Cortex of kidney (tissue), 1 donor: ENCODE measurements around the gene NENF.
"Not testable (repeated sequence)": the region's sequence is repeated elsewhere in the genome, so short reads cannot be mapped to it uniquely, and the experiment has no call there.

Source experiments
- DNase-seq: peaks from one replicate; lab custom pipeline; 2025; lab: John Stamatoyannopoulos, UW

The NENF gene

DNA sequence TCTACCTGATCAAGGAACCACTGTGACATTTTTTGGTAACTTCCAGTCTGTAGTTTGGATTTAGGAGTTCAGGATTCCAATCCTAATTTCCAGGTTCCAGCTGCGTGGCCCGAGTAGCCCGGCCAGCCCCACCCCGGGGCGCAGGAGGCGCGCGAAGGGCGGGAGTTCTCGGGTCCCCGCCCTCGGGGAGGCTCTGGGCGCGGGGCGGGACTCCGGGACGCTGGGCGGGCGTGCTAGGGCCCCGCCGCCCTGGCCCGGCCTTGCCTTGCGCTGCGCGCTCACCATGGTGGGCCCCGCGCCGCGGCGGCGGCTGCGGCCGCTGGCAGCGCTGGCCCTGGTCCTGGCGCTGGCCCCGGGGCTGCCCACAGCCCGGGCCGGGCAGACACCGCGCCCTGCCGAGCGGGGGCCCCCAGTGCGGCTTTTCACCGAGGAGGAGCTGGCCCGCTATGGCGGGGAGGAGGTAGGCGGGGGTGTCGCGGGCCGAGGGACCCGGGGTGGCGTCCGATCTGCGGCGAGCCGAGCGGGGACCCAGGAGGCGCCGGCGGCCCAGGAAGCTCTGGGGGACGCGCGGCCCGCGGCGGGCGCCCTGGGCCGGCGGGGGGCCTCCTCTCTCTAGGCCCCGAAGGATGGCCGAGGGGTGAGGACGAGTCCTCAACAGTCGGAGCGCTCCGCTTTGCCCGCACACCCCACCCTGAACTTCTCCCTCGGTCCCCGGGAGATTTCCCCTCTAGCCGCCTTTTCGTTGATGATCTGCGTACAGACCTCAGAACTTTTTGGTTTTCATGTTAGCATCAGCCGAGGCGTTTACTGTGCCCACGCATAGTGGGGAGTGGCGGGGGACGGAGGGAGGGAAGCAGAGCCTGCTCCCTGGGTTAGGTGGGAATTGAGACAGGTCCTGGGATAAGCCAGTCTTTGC, at the start of gene NENF:
Gene NENF (plus strand): TSS at position 260 of the 916 bp plus-strand sequence. CDS start 24 bp downstream, at position 284.
- no peak for DNase-seq

DNA sequence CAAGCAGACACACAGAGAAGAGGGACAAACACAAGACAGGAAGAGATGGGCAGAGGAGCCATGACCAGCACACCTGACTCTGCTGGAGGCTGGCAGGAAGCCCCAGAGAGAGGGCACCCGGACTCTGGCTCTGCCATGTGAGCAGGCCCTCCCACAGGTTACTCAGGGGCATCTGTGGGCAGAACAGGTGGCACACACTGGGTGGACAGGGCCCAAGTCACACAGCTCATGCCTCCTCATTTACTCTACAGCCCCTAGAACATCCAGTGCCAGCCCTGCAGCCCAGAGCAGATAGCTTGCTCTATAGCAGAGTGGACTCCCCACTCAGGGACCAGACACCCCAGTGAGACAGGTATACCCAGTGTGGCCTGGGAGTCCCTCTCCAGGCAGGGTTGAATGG, 46.7 kb upstream of the NENF start:
- no peak for DNase-seq

DNA sequence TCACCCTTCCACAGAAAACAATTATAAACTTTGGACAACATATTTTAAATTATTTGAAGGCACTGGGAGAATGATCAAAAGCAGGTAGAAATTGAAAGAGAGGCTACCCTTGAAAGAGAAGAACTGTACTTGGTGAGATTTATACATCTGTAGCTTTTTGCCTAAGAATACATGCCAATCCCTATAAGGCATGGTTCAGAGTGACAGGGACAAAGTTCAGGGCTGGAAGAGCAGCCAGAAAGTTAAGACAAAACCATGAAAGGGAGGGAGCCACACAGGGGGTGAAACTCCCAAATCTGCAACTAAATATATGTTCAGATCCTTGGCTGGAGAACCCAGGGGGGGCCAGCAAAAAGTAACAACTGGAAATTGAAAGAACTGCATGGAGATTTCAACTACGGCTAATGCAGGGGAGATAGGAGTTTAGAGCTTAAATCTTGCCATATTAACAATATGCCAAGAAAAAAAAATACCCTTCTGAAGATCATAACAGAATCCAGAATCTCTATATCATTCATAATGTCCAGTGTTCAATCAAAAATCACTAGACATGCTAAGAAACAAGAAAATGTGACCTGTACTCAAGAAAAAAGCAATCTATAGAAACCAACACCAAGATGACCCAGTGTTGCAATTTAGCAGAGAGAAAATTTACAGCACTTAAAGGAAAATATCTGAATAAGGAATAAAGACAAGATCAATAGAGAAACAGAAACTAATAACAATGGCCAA, 43.6 kb upstream of the NENF start:
- DNase-seq: no peak

DNA sequence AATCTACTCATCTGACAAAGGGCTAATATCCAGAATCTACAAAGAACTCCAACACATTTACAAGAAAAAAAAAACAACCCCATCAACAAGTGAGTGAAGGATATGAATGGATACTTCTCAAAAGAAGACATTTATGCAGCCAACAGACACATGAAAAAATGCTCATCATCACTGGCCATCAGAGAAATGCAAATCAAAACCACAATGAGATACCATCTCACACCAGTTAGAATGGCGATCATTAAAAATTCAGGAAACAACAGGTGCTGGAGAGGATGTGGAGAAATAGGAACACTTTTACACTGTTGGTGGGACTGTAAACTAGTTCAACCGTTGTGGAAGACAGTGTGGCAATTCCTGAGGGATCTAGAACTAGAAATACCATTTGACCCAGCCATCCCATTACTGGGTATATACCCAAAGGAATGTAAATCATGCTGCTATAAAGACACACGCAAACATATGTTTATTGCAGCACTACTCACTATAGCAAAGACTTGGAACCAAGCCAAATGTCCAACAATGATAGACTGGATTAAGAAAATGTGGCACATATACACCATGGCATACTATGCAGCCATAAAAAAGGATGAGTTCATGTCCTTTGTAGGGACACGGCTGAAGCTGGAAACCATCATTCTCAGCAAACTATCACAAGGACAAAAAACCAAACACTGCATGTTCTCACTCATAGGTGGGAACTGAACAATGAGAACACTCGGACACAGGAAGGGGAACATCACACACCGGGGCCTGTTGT, 36.9 kb upstream of the NENF start:
- not testable (repeated sequence) for DNase-seq

DNA sequence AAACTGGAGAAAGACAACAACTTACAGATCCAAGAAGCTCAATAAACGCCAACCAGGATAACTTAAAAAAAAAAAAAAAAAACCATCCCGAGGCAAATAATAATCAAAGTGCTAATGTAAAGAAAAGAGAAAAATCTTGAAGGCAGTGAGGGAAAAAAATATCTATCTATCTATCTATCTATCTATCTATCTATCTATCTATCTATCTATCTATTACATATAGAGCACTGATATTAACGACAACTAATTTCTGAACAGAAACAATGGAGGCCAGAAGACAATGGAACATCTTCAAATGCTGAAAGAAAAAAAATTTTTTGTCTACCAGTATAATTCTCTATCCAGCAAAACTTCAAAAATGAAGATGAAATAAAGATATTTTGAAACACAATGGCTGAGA, 36.1 kb upstream of the NENF start:
- no peak for DNase-seq

DNA sequence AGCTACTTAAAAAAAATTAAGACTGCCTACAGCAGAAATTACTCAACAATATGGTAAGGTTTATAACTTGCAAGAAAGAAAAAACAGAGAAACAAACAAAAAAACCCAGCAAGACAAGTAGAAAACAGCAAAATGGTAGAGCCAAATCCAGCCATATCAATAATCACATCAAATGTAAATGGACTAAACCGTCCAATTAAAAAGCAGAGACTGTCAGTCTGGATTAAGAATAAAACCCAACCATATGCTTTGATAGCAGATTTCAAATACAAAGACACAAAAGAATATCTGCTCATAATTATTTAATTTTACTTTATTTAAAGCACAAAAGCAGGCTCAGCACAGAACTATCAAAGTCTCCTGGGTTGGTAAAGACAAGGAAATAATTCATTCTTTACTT, 35.5 kb upstream of the NENF start:
- no peak for DNase-seq

DNA sequence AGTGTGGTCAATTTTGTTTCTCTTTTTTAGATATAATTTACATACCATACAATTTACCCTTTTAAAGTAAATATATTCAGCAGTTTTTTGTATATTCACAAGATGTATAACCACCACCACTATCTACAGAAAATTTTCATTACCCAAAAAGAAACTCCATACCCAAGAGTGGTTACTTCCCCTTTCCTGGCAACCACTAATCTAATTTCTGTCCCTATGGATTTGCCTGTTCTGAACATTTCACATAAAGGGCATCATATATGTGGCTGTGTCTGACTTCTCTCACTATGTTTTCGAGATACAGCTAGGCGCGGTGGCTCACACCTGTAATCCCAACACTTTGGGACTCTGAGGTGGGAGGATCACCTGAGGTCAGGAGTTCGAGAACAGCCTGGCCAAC, 31.7 kb upstream of the NENF start:
- no peak for DNase-seq

DNA sequence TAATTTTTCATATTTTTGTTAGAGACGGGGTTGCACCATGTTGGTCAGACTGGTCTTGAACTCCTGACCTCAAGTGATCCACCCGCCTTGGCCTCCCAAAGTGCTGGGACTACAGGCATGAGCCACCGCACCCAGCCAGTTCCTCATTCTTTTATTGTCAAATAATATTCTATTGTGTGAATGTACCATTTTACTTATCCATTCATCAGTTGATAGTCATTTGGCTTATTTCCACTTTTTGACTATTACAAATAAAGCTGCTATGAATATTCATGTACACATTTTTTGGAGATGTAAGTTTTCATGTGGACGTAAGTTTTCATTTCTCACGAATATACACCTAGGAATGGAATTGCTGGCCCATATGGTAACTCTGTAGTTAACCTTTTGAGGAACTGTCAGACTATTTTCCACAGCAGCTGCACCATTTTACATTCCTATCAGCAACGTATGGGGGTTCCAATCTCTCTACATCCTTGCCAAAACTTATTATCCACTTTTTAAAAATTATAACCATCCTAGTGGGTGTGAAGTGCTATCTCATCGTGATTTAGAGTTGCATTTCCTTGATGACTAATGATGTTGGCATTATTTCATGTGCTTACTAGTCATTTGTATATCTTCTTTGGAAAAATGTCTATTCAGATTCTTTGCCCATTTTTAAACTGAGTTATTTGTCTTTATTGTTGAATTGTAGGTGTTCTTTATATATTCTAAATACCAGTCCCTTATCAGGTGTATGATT, 30.7 kb upstream of the NENF start:
- DNase-seq: no peak

DNA sequence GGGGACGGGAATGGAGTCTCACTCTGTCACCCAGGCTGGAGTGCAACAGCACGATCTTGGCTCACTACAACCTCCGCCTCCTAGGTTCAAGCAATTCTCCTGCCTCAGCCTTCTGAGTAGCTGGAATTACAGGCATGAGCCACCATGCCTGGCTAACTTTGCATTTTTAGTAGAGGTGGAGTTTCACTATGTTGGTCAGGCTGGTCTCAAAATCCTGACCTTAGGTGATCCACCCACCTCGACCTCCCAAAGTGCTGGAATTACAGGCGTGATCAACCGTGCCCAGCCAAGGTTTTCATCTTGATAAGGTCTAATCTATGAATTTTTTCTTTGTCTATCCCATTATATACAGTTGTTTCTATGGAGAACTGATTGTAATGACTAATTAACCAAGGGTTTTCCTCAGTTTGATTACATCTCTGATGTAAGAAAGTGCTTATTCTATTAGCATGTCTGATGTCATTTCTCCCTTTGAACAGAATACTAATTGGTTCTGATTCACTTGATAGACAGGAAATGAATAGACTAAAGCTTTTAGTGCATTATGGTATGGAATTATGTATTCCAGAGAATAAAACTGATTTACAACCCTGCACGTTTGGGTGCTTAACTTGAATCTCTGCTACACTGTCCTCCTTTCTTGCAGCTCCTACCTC, 29.9 kb upstream of the NENF start:
- no peak for DNase-seq

DNA sequence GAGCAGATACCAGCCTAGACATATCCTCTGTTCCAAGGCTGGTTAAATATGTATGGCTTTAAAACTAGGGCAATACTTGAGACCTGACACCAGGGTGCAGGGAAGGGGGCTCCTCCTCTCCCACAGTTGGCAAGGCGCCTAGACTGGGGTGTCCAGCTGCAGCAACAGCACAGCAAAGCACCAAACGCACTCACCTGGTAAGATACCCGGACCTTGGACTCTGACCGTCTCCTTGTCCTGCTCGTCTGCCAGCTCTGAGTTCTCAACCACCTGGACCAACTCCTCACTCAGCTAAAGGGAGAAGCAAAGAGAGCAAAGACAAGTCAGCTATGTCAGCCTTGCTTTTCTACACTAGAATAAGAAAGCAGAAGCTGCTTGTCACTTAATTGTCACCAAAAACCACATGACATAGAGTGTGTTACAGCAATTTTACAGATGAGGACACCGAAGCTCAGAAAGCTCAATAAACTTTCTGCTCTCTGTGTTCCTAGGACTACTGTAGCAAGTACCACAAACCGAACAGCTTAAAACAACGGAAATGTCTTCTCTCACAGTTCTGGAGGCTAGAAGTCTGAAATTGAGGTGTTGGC, 22.4 kb upstream of the NENF start:
- DNase-seq: no peak

DNA sequence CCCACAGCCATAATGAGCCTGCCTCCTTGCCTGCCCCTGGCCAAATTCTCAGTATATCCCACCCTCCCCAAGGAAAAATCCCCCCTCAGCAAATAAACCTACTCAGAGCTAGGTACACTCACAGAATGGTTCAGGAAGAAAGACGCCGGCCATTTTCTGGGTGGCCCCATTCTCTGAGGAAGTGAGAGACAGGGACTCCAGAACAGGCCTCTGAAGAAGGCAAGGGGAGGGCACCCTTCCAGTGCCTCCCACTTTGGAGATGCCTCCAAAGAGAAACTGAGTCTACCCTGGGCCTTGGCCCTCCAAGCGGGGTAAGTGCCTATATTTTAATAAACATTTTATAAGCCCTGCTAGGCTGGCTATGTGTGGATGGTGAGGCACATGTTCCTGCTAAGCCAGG, 20.3 kb upstream of the NENF start:
- no peak for DNase-seq

DNA sequence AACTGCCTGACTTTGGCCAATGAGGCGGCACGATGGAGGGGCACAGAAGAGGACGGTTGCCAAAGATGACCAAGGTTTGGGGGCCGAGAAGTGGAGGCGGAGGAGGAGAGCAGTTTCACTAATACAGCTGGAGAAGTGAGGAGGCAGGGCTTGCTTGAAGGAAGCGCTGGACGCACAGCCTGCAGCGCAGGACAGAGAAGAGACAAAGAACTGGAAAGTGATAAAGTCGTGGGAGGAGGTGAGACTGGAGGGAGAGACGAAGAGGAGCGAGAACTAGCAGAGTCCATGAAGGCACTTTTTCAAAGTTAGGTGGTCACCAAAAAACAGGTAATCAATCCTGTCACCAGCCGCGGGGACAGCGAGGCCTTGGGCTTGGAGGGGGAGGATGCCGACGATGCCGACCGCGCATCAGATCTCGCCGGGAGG, 18.8 kb upstream of the NENF start:
- no peak for DNase-seq

DNA sequence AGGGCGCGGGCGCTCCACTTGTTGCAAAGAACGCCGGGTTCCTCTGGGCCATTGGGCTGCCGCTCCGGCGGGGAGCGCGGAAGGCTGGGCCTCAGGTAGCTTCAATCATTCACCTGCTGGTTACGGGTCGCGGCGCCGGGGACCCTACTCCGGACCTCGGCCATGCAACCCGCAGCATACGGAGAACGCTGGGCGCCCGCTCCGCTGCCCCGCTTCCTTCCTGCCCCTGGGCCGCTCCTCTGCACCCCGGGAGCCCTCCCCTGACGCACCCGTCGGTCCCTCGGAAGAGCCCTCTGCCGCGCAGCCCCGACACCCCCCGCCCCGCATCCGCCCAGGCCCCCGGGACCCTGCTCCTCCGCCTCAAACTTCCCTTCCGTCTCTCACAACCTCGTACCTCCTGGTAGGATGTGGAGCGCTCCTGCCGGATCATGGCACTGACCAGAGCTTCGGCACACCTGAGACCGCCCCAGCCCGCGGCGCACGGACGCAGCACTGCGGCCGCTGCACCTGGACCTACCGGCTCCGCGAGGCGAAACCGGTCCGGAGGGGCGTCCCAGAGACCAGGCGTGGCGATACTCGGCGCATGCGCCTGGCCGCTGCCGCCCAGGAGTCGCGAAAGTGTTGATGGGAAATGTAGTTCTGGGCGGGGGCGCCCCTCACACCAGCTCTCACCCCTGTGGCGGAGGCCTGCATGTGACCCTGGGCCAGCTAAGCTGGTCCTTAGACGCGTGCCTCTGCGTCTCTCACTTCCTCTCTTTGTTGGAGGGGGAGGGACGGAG, 18.2 kb upstream of the NENF start, which contains the start of gene PACC1:
Gene PACC1 (minus strand): TSS at position 559 of the 779 bp plus-strand sequence. CDS start 129 bp downstream, at position 430.
- DNase-seq: peak; percentile 54

DNA sequence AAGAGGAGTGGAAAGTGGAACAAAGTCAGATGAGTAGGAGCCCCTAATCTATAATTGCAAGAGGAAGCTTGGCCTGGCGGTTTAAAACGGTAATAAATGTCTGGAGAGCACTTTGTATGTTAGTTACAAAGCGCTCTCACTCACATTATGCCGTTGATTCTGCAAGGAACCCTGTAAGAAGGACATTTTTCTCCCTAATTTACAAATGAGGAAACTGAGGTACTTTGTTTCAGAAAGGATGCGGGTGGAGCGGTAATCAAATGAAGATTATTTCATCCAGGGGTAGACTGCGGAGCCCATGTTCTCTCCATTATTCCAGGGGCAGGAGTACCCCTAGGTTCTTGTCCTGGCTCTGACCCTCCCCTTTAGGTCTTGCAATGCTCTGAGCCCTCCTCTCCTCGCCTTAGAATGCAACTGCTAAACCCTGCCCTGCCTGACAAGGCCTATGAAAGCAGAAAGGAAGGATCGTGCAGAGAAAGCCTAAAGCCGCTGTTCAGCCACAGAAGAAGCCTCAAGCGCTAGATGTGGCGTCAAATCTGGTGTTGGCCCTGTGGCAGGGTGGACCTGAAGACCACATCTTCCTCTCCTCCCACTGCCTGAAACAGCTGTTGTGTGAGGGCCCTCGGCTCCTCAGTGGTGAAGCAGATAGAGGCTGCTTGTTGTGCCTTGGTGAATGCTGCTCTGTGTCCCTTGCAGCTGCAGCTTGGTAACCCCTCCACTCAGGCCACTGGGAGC, 17.4 kb upstream of the NENF start:
- DNase-seq: no peak

DNA sequence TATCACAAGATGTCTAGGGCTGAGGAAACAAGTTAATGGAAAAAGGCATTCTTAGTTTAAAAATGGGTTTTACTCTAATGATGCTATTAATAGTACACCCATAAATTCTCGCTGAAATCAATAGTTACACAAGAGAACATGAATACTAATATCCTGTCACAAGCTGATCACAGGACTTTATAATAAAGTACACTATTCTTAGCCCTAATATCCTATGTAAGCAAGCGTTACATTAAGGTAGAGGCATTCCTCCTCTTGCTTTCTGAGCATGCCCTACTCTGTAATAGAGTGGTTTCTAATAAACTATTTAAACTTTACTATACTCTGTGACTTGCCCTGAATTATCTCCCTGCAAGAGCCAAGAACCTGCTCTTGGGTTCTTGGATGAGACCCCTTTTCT, 11.6 kb upstream of the NENF start:
- DNase-seq: no peak

DNA sequence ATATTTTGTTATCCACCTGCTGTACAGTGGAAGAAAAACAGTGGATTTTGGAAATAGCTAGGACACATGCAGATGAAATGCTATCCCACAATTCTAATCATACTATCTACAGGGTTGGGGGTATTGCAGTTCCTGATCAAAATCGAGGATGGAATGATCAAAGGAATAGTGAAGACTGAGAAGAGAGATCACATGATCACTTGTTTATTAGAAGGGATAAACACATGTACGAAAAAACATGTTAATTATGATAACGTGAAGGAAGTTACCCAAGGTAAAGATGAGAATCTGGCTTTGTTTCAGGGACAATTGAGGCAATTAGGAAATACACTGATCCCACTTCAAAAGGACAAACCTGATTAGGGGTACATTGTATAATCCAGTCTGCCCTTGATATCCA, 8.8 kb upstream of the NENF start:
- no peak for DNase-seq

DNA sequence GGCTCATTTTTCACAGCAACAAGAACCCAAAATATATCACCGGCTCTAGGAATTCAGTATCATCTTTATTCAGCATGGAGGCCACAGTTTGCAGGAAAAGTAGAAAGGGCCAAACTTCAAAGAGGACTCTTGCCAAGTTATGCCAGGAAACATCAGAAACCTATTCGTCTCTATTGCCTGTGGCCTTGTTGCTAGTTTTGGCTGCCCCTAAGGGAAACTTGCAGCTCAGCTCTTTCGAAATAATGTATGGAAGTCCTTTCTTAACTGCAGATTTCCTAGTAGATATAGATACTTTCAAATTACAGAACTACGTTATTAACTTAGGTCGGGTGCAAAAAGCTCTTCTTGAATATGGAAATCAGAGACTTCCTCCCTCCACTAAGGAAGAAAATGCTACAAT, 4.2 kb upstream of the NENF start:
- DNase-seq: no peak

DNA sequence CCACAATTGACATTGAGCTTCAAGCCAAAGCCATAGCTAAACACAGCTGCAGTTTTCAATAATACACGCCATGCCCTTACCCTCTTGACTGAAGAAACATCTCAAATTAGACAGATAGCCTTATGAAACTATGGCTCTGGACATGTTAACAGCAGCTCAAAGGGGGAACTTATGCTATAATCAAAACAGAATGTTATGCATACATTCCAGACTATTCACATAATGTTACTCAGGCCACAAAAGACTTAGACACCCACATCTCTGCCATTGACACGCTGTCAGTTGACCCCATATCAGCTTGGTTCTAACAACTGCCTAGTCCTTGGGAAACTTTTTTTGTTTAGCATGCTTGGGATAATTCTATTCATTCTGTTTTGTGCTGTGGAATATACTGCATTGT, 2.3 kb upstream of the NENF start:
- no peak for DNase-seq

DNA sequence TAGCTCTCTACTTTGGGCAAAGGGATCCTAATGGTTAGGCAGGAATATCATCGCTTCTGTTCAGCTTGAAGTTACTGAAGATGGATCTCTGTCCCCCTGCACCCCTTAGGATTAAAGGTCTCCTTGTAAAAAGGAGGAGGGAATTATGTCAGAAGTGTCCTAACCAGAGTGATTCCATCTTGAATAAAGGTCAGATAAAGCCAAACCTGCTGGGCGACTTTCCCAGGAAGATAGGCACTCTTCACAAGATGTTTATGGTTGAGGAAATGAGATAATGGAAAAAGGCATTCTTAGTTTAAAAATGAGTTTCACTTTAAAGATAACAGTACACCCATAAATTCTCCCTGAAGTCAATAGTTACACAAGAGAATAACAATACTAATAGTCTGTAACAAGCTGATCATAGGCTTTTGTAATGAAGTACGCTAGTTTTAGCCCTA, 1.7 kb upstream of the NENF start:
- DNase-seq: no peak
